ENCODE results near the gene PRMT2. TPM values are rescaled to one million over a fixed set of nuclear protein-coding genes. Genes with fewer than 3 reads are reported as not detected.

Gene PRMT2
- total RNA-seq, 2 donors from 2014 or later, result 73.6 to 87.1 TPM

GRCh38 chr21:46610018-46610701 is 25.3 kb upstream of the PRMT2 start:
- TF ChIP-seq CTCF (conservative IDR thresholded peaks at IDR 0.05), result no peak
- H3K9me3 ChIP-seq (ENCODE audit: control insufficient read depth, low read length), result no peaks in the 10 kb centered on the region
- DNase-seq, result no peak
- no peaks in the 10 kb centered on the region for H3K4me1 Mint-ChIP-seq
- H3K27me3 ChIP-seq (ENCODE audit: control insufficient read depth, insufficient read depth, low read length, poor library complexity, severe bottlenecking), result no peaks in the 10 kb centered on the region
- no peak overlapping the region for H3K4me3 Mint-ChIP-seq
- no peak overlapping the region for H3K27ac ChIP-seq (ENCODE audit: low read depth, low read length)
- H3K36me3 ChIP-seq (ENCODE audit: control insufficient read depth, insufficient read depth, low read length), result no peaks in the 10 kb centered on the region
- 90 to 100% methylated on average over 3 to 6 of the region's 6 CpGs for WGBS, 2 experiments (ENCODE audit: insufficient coverage in 1 of 2, insufficient read length in 1 of 2)
- peaks cover 26% of the 10 kb centered on the region for H3K27me3 Mint-ChIP-seq (ENCODE audit: insufficient read depth)
- H3K36me3 Mint-ChIP-seq (ENCODE audit: low read depth), result no peaks in the 10 kb centered on the region
- no peaks in the 10 kb centered on the region for H3K4me1 ChIP-seq (ENCODE audit: control insufficient read depth, insufficient read depth, low read length)
- H3K9me3 Mint-ChIP-seq, result peaks cover 12% of the 10 kb centered on the region
- H3K27ac Mint-ChIP-seq, result no peak overlapping the region
- H3K9ac ChIP-seq (ENCODE audit: extremely low read depth, low read length, poor library complexity, severe bottlenecking), result no peak overlapping the region
- no peak overlapping the region for H3K4me3 ChIP-seq (ENCODE audit: low read length)

- peaks cover 12% of the 10 kb centered on the region for H3K9me3 Mint-ChIP-seq
Measured at GRCh38 chr21:46613391-46613790, 22.1 kb upstream of the PRMT2 start.

GRCh38 chr21:46616050-46616449 is 19.4 kb upstream of the PRMT2 start:
- Histone ChIP-seq H3K27me3 (ENCODE audit: control insufficient read depth, insufficient read depth, low read length, poor library complexity, severe bottlenecking) (no peaks in the 10 kb centered on the region), H3K9ac (ENCODE audit: extremely low read depth, low read length, poor library complexity, severe bottlenecking) (no peak overlapping the region), H3K36me3 (ENCODE audit: control insufficient read depth, insufficient read depth, low read length) (no peaks in the 10 kb centered on the region), H3K4me3 (ENCODE audit: low read length) (no peak overlapping the region), H3K4me1 (ENCODE audit: control insufficient read depth, insufficient read depth, low read length) (no peaks in the 10 kb centered on the region), H3K27ac (ENCODE audit: low read depth, low read length) (no peak overlapping the region), H3K9me3 (ENCODE audit: control insufficient read depth, low read length) (no peaks in the 10 kb centered on the region)
- peaks cover 20% of the 10 kb centered on the region for H3K27me3 Mint-ChIP-seq (ENCODE audit: insufficient read depth)
- peaks cover 4% of the 10 kb centered on the region for H3K4me1 Mint-ChIP-seq
- no peaks in the 10 kb centered on the region for H3K36me3 Mint-ChIP-seq (ENCODE audit: low read depth)
- 88 to 94% methylated on average over 1 to 2 of the region's 2 CpGs for WGBS, 2 experiments (ENCODE audit: insufficient coverage in 1 of 2, insufficient read length in 1 of 2)
- H3K4me3 Mint-ChIP-seq, result no peak overlapping the region
- no peak overlapping the region for H3K27ac Mint-ChIP-seq
- no peak for TF ChIP-seq CTCF (conservative IDR thresholded peaks at IDR 0.05)
- peaks cover 4% of the 10 kb centered on the region for H3K9me3 Mint-ChIP-seq
- no peak for DNase-seq

More at GRCh38 chr21:46613391-46613790, 22.1 kb upstream of the PRMT2 start:
- Mint-ChIP-seq H3K27ac (no peak overlapping the region), H3K4me1 (no peaks in the 10 kb centered on the region), H3K27me3 (ENCODE audit: insufficient read depth) (peaks cover 22% of the 10 kb centered on the region), H3K36me3 (ENCODE audit: low read depth) (no peaks in the 10 kb centered on the region), H3K4me3 (no peak overlapping the region)
- no peaks in the 10 kb centered on the region for H3K4me1 ChIP-seq (ENCODE audit: control insufficient read depth, insufficient read depth, low read length)
- no peaks in the 10 kb centered on the region for H3K36me3 ChIP-seq (ENCODE audit: control insufficient read depth, insufficient read depth, low read length)
- DNase-seq, result no peak
- no peak overlapping the region for H3K9ac ChIP-seq (ENCODE audit: extremely low read depth, low read length, poor library complexity, severe bottlenecking)
- TF ChIP-seq CTCF (conservative IDR thresholded peaks at IDR 0.05), result no peak
- no peaks in the 10 kb centered on the region for H3K9me3 ChIP-seq (ENCODE audit: control insufficient read depth, low read length)
- no peaks in the 10 kb centered on the region for H3K27me3 ChIP-seq (ENCODE audit: control insufficient read depth, insufficient read depth, low read length, poor library complexity, severe bottlenecking)
- no peak overlapping the region for H3K27ac ChIP-seq (ENCODE audit: low read depth, low read length)
- WGBS, 2 experiments (ENCODE audit: insufficient coverage in 1 of 2, insufficient read length in 1 of 2), result 87 to 88% methylated on average over 3 to 6 of the region's 6 CpGs
- no peak overlapping the region for H3K4me3 ChIP-seq (ENCODE audit: low read length)

Measured in endodermal cell (in vitro differentiated cells).